ENCODE data around the gene RNF135. TPM values are rescaled to one million over a fixed set of nuclear protein-coding genes. Genes with fewer than 3 reads are reported as not detected.
A peak's percentile ranks its signal among the peaks of the same experiment; 100 is the strongest.

Gene RNF135, protein sequence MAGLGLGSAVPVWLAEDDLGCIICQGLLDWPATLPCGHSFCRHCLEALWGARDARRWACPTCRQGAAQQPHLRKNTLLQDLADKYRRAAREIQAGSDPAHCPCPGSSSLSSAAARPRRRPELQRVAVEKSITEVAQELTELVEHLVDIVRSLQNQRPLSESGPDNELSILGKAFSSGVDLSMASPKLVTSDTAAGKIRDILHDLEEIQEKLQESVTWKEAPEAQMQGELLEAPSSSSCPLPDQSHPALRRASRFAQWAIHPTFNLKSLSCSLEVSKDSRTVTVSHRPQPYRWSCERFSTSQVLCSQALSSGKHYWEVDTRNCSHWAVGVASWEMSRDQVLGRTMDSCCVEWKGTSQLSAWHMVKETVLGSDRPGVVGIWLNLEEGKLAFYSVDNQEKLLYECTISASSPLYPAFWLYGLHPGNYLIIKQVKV
- 10 to 100 TPM in 1 of 5 experiments, 1 to 10 TPM in 4; 3.4 to 18.7 (median 3.6) TPM for total RNA-seq
- 1 to 10 TPM; 2.0 to 2.2 TPM for polyA plus RNA-seq
- total RNA-seq, result 2.4 reads per million, percentile 12 among the genes with 10 or more reads in this experiment

DNA sequence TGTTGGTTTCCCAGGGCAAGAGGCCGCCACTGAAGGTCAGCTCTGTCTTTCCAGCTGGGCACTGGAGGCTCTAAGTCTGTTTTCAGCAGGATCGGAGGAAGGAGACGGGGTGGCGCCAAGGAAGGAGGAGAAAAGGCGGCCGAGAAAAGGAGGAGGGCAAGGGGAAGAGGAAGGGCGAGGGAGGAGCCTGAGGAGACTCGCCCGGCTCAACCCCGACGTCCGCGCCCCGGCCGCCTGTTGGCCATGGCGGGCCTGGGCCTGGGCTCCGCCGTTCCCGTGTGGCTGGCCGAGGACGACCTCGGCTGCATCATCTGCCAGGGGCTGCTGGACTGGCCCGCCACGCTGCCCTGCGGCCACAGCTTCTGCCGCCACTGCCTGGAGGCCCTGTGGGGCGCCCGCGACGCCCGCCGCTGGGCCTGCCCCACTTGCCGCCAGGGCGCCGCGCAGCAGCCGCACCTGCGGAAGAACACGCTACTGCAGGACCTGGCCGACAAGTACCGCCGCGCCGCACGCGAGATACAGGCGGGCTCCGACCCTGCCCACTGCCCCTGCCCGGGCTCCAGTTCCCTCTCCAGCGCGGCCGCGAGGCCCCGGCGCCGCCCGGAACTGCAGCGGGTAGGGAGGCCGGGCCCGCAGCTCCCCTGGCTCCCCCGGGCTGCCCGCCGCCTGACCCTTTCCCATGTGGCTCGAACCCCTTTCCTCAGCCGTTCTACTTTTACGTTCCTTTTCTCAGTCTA, at the start of gene RNF135:
Gene RNF135, plus strand, starts transcription at position 209 of the 737 bp plus-strand sequence. Its CDS starts 35 bp downstream, at position 244.
- peaks cover 3% of the 10 kb centered on the region in 2 donors for H3K4me1 ChIP-seq (ENCODE audit: control insufficient read depth in 2 of 2, insufficient read depth in 2 of 2, low read length in 2 of 2)
- peaks cover 0 to 25% (median 10%) of the 10 kb centered on the region in 5 donors for H3K36me3 Mint-ChIP-seq
- peaks cover 0 to 6% (median 0%) of the 10 kb centered on the region in 5 donors for H3K27me3 Mint-ChIP-seq
- no peaks in the 10 kb centered on the region for H3K27me3 ChIP-seq (ENCODE audit: control insufficient read depth in 2 of 2, insufficient read depth in 2 of 2, low read length in 2 of 2)
- intact Hi-C loops (cut with micrococcal nuclease), result loop anchor here (2.0 kb wide), 2 partner anchors 38 to 64 kb away; partner anchors contain the start of gene TEFM (in 1 of the 2)
- H3K27ac Mint-ChIP-seq, result peak within 1 kb of the TSS; percentile 71 to 98 (median 76)
- peak within 1 kb of the TSS; percentile 88 to 99 (median 96) for H3K4me3 Mint-ChIP-seq
- H3K36me3 ChIP-seq (ENCODE audit: control insufficient read depth in 2 of 3, insufficient read depth in 3 of 3, low read length in 3 of 3), result no peaks in the 10 kb centered on the region
- H3K4me3 ChIP-seq (ENCODE audit: low read length), result peak within 1 kb of the TSS; percentile 76
- H3K9me3 Mint-ChIP-seq, result peaks cover 0 to 2% (median 0%) of the 10 kb centered on the region in 11 donors
- ChIA-PET CTCF (interaction anchor here (0.5 kb wide), 1 partner anchor 29 kb away, joined by 3 read pairs; no protein-coding TSS in a partner anchor), POLR2A (interaction anchor here (0.6 kb wide), 1 partner anchor 480 kb away, joined by 4 read pairs; no protein-coding TSS in a partner anchor)
- peaks cover 15 to 42% (median 25%) of the 10 kb centered on the region in 7 donors for H3K4me1 Mint-ChIP-seq
- peak within 1 kb of the TSS; percentile 59 for H3K27ac ChIP-seq (ENCODE audit: low read depth, low read length)
- ATAC-seq (peak; percentile 76), DNase-seq (peak; percentile 13 to 72 (median 47))
- no peaks in the 10 kb centered on the region for H3K9me3 ChIP-seq (ENCODE audit: control insufficient read depth in 2 of 3, low read length in 3 of 3)

DNA sequence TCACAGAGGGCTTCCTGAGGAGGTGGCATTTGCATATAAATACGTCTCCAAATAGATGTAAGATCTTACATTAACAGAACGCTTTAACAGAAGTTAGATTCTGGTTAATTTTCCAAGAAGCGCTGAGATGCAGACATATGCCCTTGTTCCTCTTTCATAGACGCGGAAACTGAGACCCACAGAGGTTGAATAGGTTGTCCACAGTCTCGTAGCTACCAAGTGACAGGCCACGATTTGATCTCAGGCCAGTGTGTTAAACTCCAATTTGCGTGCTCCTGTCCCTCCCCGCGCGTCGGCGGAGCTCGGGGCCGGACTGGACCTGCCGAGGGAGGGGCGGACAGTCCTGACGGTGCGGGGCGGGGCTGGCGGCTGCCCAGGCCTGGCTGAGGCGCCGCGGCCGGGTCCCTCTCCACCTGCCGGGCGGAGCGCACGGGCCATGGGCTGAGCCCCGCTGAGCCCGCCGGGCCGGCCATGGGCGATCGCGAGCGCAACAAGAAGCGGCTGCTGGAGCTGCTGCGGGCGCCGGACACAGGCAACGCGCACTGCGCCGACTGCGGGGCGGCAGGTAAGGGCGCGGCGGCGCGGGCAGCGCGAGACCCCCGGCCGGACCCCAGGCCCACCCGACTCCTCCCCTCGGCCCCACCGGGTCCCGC, 49.2 kb upstream of the RNF135 start, which contains the start of gene ADAP2:
Gene ADAP2, plus strand, starts transcription at position 402 of the 653 bp plus-strand sequence. Its CDS starts 70 bp downstream, at position 472.
- Histone ChIP-seq H3K27me3 (ENCODE audit: control insufficient read depth in 2 of 2, insufficient read depth in 2 of 2, low read length in 2 of 2) (peaks cover 0 to 3% of the 10 kb centered on the region in 2 donors), H3K4me1 (ENCODE audit: control insufficient read depth in 2 of 2, insufficient read depth in 2 of 2, low read length in 2 of 2) (no peaks in the 10 kb centered on the region), H3K4me3 (ENCODE audit: low read length) (no peak within 1 kb of the TSS), H3K36me3 (ENCODE audit: control insufficient read depth in 2 of 3, insufficient read depth in 3 of 3, low read length in 3 of 3) (no peaks in the 10 kb centered on the region), H3K9me3 (ENCODE audit: control insufficient read depth in 2 of 3, low read length in 3 of 3) (no peaks in the 10 kb centered on the region), H3K27ac (ENCODE audit: low read depth, low read length) (no peak within 1 kb of the TSS)
- H3K4me3 Mint-ChIP-seq, result peak within 1 kb of the TSS; percentile 67 to 93 (median 74)
- H3K27me3 Mint-ChIP-seq, result peaks cover 34 to 65% (median 51%) of the 10 kb centered on the region in 5 donors
- DNase-seq, result peak in 1 of 9 donors; percentile 13
- H3K9me3 Mint-ChIP-seq, result no peaks in the 10 kb centered on the region
- intact Hi-C loops (cut with micrococcal nuclease), result no loop called here
- peak; percentile 77 for ATAC-seq
- peaks cover 0 to 5% (median 2%) of the 10 kb centered on the region in 5 donors for H3K36me3 Mint-ChIP-seq
- peaks cover 7 to 18% (median 14%) of the 10 kb centered on the region in 7 donors for H3K4me1 Mint-ChIP-seq
- CTCF ChIA-PET, result no interaction called here
- peak within 1 kb of the TSS in 1 of 9 donors; percentile 31 for H3K27ac Mint-ChIP-seq
- POLR2A ChIA-PET, result no interaction called here

DNA sequence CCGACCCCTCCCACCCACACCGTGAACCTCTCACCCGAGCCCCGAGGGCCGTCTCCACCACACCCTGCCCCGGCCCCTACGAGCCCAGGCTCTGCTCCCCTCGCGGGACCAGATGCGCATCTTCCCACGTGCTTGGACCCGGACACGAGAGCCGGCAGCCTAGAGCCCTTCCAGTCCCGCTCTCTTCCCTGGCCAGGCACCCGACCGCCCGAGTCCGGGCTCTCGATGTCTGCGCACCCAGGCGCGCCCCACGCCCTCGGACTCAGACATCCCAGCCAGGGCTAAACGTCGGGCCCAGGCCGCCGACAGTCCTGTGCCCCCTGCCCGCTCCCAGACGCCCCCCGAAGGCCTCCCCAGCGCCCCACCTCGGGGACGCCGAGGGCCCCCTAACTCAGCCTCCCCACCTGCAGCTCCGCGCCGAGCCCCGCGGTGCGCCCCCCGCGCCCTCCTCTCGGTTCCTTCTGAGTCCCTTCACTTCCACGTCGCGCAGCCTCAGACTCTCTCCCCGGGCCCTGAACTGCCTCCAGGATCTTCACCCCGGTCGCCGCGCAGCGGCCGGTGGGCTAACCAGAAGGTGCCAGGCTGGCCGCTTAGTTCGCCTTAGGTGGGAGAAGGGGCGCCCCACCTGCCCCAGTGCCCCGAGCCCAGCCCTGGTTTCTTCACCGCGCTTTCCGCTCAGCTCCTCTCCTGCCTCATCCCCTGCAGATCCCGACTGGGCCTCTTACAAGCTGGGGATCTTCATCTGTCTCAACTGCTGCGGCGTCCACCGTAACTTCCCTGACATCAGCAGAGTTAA, 48.4 kb upstream of the RNF135 start:
- Mint-ChIP-seq H3K4me1 (peaks cover 7 to 18% (median 14%) of the 10 kb centered on the region in 7 donors), H3K36me3 (peaks cover 0 to 5% (median 2%) of the 10 kb centered on the region in 5 donors), H3K9me3 (no peaks in the 10 kb centered on the region), H3K27me3 (peaks cover 40 to 65% (median 58%) of the 10 kb centered on the region in 5 donors), H3K4me3 (peak overlapping the region; percentile 25 to 93 (median 72)), H3K27ac (peak overlapping the region in 1 of 9 donors; percentile 31)
- Histone ChIP-seq H3K36me3 (ENCODE audit: control insufficient read depth in 2 of 3, insufficient read depth in 3 of 3, low read length in 3 of 3) (no peaks in the 10 kb centered on the region), H3K4me1 (ENCODE audit: control insufficient read depth in 2 of 2, insufficient read depth in 2 of 2, low read length in 2 of 2) (no peaks in the 10 kb centered on the region), H3K9me3 (ENCODE audit: control insufficient read depth in 2 of 3, low read length in 3 of 3) (no peaks in the 10 kb centered on the region), H3K4me3 (ENCODE audit: low read length) (no peak overlapping the region), H3K27ac (ENCODE audit: low read depth, low read length) (no peak overlapping the region), H3K27me3 (ENCODE audit: control insufficient read depth in 2 of 2, insufficient read depth in 2 of 2, low read length in 2 of 2) (peaks cover 0 to 3% of the 10 kb centered on the region in 2 donors)
- ATAC-seq (peak; percentile 58), DNase-seq (peak in 1 of 9 donors; percentile 14)
- ChIA-PET CTCF (no interaction called here), POLR2A (no interaction called here)
- intact Hi-C loops (cut with micrococcal nuclease), result no loop called here

DNA sequence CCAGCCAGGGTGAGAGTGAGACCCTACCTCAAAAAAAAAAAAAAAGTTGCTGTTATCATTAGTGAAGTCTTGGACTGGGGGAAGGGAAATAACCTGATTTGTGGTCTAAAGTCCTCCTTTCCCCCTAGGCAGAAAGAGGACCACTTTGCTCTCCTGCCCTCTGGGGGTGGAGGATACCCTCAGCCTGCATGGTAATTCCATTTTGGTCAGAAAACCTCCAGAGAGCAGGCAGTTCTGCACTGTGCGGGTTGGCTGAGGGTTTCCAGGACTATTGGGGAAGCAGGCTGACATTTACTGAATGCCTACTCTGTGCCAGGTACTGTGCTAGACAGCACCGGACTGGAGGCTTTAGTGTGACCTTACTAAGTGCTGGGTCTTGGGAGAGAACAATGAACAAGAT, 46.5 kb upstream of the RNF135 start:
- no peak overlapping the region for H3K27ac Mint-ChIP-seq
- Histone ChIP-seq H3K4me3 (ENCODE audit: low read length) (no peak overlapping the region), H3K4me1 (ENCODE audit: control insufficient read depth in 2 of 2, insufficient read depth in 2 of 2, low read length in 2 of 2) (no peaks in the 10 kb centered on the region), H3K27ac (ENCODE audit: low read depth, low read length) (no peak overlapping the region), H3K9me3 (ENCODE audit: control insufficient read depth in 2 of 3, low read length in 3 of 3) (no peaks in the 10 kb centered on the region), H3K36me3 (ENCODE audit: control insufficient read depth in 2 of 3, insufficient read depth in 3 of 3, low read length in 3 of 3) (no peaks in the 10 kb centered on the region), H3K27me3 (ENCODE audit: control insufficient read depth in 2 of 2, insufficient read depth in 2 of 2, low read length in 2 of 2) (peaks cover 0 to 3% of the 10 kb centered on the region in 2 donors)
- H3K4me1 Mint-ChIP-seq, result peaks cover 7 to 18% (median 14%) of the 10 kb centered on the region in 7 donors
- peaks cover 40 to 63% (median 55%) of the 10 kb centered on the region in 5 donors for H3K27me3 Mint-ChIP-seq
- ChIA-PET CTCF (no interaction called here), POLR2A (no interaction called here)
- peaks cover 0 to 5% (median 2%) of the 10 kb centered on the region in 5 donors for H3K36me3 Mint-ChIP-seq
- no peak for DNase-seq
- peaks cover 0 to under 1% (median 0%) of the 10 kb centered on the region in 11 donors for H3K9me3 Mint-ChIP-seq
- ATAC-seq, result no peak
- intact Hi-C loops (cut with micrococcal nuclease), result no loop called here
- peak overlapping the region in 1 of 10 donors; percentile 29 for H3K4me3 Mint-ChIP-seq

- H3K27me3 Mint-ChIP-seq, result peaks cover 25 to 50% (median 37%) of the 10 kb centered on the region in 5 donors
- no peak overlapping the region for H3K4me3 Mint-ChIP-seq
- Histone ChIP-seq H3K27ac (ENCODE audit: low read depth, low read length) (no peak overlapping the region), H3K9me3 (ENCODE audit: control insufficient read depth in 2 of 3, low read length in 3 of 3) (no peaks in the 10 kb centered on the region), H3K4me3 (ENCODE audit: low read length) (no peak overlapping the region), H3K4me1 (ENCODE audit: control insufficient read depth in 2 of 2, insufficient read depth in 2 of 2, low read length in 2 of 2) (no peaks in the 10 kb centered on the region), H3K36me3 (ENCODE audit: control insufficient read depth in 2 of 3, insufficient read depth in 3 of 3, low read length in 3 of 3) (no peaks in the 10 kb centered on the region), H3K27me3 (ENCODE audit: control insufficient read depth in 2 of 2, insufficient read depth in 2 of 2, low read length in 2 of 2) (peaks cover 0 to 3% of the 10 kb centered on the region in 2 donors)
- CTCF ChIA-PET, result no interaction called here
- H3K9me3 Mint-ChIP-seq, result peaks cover 0 to 2% (median 0%) of the 10 kb centered on the region in 11 donors
- peaks cover 6 to 9% (median 7%) of the 10 kb centered on the region in 7 donors for H3K4me1 Mint-ChIP-seq
- ATAC-seq (no peak), DNase-seq (no peak)
- H3K36me3 Mint-ChIP-seq, result peaks cover 0 to 5% (median 0%) of the 10 kb centered on the region in 5 donors
- POLR2A ChIA-PET, result no interaction called here
- intact Hi-C loops (cut with micrococcal nuclease), result no loop called here
- no peak overlapping the region for H3K27ac Mint-ChIP-seq
Observed at GRCh38 chr17:30926516-30926915, 44.3 kb upstream of the RNF135 start.

All from naive thymus-derived CD4-positive, alpha-beta T cell (primary cell).